GM12801 (cell line): ENCODE results near the gene METTL25.

ENCODE experiments used
- TF ChIP-seq, protein P1 (sequence below): IDR thresholded peaks from one replicate; pipeline ENCODE4 v1.5.1; 2011; ENCODE audit warnings: control low read depth; ENCODE audit not compliant: insufficient read length; ENCODE audit errors: extremely low read depth

Gene METTL25

DNA sequence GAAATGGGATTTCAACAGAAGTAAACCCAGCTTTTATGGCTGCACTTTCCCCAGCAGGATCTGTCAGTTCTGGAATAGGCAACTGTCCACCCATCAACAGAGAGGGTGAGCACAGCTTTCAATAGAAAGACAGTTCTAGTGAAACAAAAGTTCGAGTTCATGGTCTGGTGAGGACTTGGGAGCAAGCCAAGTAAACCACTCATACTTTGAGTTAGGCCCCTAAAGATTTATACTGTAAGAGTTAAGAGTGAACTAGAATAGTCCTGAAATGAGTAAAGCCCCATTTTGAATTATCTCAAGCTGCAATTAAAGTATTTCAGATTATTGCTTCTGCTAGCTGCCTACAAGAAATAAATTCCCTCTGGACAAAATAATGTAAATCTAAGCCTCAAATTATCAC lies 82.6 kb downstream of the METTL25 start:
- TF ChIP-seq, protein P1, sequence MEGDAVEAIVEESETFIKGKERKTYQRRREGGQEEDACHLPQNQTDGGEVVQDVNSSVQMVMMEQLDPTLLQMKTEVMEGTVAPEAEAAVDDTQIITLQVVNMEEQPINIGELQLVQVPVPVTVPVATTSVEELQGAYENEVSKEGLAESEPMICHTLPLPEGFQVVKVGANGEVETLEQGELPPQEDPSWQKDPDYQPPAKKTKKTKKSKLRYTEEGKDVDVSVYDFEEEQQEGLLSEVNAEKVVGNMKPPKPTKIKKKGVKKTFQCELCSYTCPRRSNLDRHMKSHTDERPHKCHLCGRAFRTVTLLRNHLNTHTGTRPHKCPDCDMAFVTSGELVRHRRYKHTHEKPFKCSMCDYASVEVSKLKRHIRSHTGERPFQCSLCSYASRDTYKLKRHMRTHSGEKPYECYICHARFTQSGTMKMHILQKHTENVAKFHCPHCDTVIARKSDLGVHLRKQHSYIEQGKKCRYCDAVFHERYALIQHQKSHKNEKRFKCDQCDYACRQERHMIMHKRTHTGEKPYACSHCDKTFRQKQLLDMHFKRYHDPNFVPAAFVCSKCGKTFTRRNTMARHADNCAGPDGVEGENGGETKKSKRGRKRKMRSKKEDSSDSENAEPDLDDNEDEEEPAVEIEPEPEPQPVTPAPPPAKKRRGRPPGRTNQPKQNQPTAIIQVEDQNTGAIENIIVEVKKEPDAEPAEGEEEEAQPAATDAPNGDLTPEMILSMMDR: no peak

DNA sequence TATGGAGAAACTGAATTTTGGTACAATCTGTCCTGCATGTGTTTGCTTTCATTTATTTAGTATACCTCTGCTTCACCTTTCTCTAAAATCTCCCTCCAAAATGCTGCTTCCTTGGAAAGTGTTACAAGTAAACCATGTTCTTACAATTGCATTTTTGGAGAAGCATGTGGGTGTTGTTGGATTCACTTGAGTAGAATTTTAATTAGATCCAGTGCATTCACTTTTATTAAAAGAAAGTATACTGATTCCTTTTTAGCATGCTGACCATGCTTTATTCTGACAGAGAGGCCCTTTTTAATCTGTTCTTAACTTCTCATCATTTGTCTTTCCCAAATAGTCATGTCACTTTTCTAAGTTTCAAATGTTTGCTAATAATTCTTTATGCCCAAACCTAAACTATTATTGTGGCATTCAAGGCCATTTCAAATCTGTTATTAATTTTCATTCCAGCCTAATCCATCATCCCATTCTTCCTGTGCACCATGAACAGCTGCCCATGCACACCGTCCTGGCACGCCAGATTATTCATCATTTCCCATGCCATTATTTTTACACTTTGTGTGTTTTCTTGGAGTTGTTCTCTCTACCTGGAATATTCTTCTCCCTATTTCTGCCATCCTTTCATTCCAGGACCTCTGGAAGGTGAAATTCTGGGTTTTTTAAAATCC lies 90.7 kb downstream of the METTL25 start:
- TF ChIP-seq, protein P1: no peak

DNA sequence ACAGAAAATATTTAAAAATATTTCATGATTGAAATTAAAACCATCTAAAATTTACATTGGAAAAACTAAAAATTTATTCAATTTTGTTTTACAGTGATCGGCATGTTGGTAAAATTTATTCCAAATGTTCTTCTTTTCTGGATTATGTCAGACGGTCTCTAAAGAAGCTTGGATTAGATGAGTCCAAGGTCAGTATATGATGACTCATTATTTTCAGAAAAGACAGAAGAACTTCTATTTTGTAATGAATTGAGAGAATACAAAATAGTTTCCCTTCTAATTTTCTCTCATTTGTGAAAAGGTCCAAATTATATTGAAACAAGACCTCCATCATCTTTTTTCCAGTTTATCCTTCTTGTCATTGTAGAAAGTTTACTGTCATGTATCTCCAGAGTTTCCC lies 98.3 kb downstream of the METTL25 start:
- TF ChIP-seq, protein P1: no peak

DNA sequence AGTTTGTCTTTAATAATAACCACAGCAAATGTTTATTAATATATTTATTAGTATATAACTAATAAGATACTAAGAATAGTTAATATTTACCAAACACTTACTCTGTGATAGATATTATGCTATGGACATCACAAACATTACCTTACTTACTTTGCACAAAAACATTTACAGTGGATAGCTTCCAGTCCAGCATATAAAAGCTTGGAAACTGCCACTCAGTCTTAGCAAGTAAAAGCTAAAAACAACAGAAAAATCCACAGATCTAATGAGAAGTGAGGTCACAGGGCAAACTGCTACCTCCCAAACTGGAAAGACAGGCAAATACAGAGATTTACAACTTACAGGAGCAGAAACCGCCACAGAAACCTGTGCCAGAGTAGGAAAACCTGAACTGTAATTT lies 99.8 kb downstream of the METTL25 start:
- TF ChIP-seq, protein P1: no peak

DNA sequence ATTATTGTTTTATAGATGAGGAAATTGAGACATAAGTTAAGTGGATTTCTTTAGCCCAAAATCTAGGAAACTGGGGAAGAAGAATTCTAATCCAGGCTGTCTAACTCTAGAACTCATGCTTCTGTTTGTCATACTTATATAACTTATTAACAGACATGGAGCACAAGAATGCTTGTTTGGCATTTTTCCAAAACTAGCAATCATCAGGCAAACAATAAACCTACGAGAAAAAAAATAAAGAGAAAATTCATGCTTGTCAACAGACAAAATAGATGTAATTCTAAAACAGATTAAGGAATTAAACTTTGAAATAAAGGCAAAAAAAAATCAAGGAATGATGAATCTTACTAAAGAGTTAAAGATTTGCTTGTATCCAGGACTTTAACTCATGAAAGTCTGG lies 103.1 kb downstream of the METTL25 start:
- TF ChIP-seq, protein P1: no peak

DNA sequence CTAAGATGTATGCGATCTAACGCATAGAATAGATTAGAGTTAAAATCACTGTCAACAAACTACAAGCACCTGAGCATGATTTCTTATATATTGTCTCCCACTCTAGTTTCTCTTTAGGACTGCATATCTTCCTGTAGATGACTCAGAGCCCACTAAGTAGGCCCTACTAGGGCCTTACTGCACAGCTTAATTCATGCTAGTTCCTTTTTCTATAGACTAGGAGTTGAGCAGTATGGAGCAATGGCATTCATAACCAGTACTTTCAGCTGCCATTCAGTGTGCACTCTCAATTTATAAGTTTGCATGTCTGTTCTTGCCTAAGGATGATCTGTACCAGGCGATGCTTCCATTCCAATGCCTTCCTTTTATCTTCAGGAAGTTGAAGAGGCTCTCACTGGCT lies 103.5 kb downstream of the METTL25 start:
- TF ChIP-seq, protein P1: no peak

DNA sequence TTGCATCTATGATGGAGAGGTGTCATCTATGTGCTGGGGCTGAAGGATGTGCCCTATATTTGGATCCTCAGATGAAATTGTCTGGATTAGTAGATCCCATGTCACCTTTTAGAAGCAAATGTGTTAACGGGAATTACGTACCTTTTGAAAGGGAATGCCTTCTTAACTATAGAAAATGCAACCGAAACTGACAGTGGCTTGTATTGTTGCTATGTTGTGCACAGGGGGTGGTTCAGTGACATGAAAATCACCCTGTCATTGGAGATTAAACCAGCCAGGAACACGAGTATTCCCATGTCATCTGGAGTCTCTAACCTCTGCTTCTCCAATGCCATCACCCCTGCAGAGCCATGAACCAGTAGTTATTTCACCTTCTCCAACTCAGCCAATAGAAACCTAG lies 110.2 kb downstream of the METTL25 start:
- TF ChIP-seq, protein P1: no peak
